Measurements from ENCODE around the gene HAGH.

- TF ChIP-seq CTCF (IDR thresholded peaks at IDR 0.05) = no peak
- TF ChIP-seq POLR2A (IDR thresholded peaks at IDR 0.05) = no peak
Observed at GRCh38 chr16:1792836-1793577, 33.6 kb downstream of the HAGH start.
